CD4-positive, CD25-positive, alpha-beta regulatory T cell (primary cell): ENCODE measurements around the gene TMEM127. TPM values are rescaled to one million over a fixed set of nuclear protein-coding genes. Genes with fewer than 3 reads are reported as not detected.
"Not testable (repeated sequence)": the region's sequence is repeated elsewhere in the genome, so short reads cannot be mapped to it uniquely, and the experiment has no call there.

Source experiments
- ATAC-seq, 2 donors: fragments of 150-1000 bp; cut with Tn5 transposase; one replicate each; pipeline ENCODE4 v1.10.0; 2021; ENCODE audit warnings: low read depth in 2 of 2, moderate number of reproducible peaks in 2 of 2, moderate library complexity in 1 of 2
- DNase-seq, 3 donors: peaks; one replicate each; pipeline versions ENCODE4 v3.0.0 to v3.0.0-alpha.2; 2012 to 2022; ENCODE audit warnings: mixed read lengths in 1 of 3
- H3K27ac ChIP-seq: one replicate; pipeline ENCODE4 v1.7.0; 2013; ENCODE audit warnings: mild to moderate bottlenecking, low read length; ENCODE audit not compliant: insufficient read depth, poor library complexity, severe bottlenecking
- H3K27me3 ChIP-seq: one replicate; pipeline ENCODE4 v1.7.0; 2013; ENCODE audit warnings: low read length; ENCODE audit not compliant: control insufficient read depth, insufficient read depth
- H3K36me3 ChIP-seq: one replicate; pipeline ENCODE4 v1.7.0; 2013; ENCODE audit warnings: mild to moderate bottlenecking, low read length, moderate library complexity; ENCODE audit not compliant: control insufficient read depth, insufficient read depth
- H3K4me1 ChIP-seq: 2 replicates; pipeline ENCODE4 v1.7.0; 2013; ENCODE audit warnings: mild to moderate bottlenecking, low read length; ENCODE audit not compliant: insufficient read depth, control insufficient read depth, poor library complexity, severe bottlenecking
- H3K4me3 ChIP-seq: one replicate; pipeline ENCODE4 v1.7.0; 2013; ENCODE audit warnings: low read depth, mild to moderate bottlenecking, low read length, moderate library complexity
- H3K9me3 ChIP-seq, 2 experiments: 1 replicate in 1 of 2; 2 replicates in 1 of 2; pipeline ENCODE4 v1.7.0; 2013; ENCODE audit warnings: low read length in 2 of 2, mild to moderate bottlenecking in 1 of 2, moderate library complexity in 1 of 2; ENCODE audit not compliant: control insufficient read depth in 2 of 2
- H3K27ac Mint-ChIP-seq, 3 donors: one replicate each; pipeline ENCODE4 v1.8.0; 2020 to 2022; ENCODE audit warnings: mild to moderate bottlenecking in 3 of 3, mixed read lengths in 3 of 3, moderate library complexity in 2 of 3
- H3K27me3 Mint-ChIP-seq: one replicate; pipeline ENCODE4 v1.8.0; 2022; ENCODE audit warnings: mild to moderate bottlenecking, mixed read lengths
- H3K36me3 Mint-ChIP-seq: one replicate; pipeline ENCODE4 v1.8.0; 2020; ENCODE audit warnings: mixed read lengths
- H3K4me1 Mint-ChIP-seq, 4 donors: one replicate each; pipeline ENCODE4 v1.8.0; 2020 to 2022; ENCODE audit warnings: mixed read lengths in 4 of 4, mild to moderate bottlenecking in 1 of 4
- H3K4me3 Mint-ChIP-seq, 4 donors: one replicate each; pipeline ENCODE4 v1.8.0; 2020 to 2022; ENCODE audit warnings: mild to moderate bottlenecking in 4 of 4, mixed read lengths in 4 of 4, moderate library complexity in 3 of 4
- H3K9me3 Mint-ChIP-seq, 7 donors: one replicate each; pipeline ENCODE4 v1.8.0; 2020 to 2022; ENCODE audit warnings: mixed read lengths in 7 of 7, mild to moderate bottlenecking in 3 of 7, moderate library complexity in 2 of 7
- polyA plus RNA-seq, 4 donors: library from polyadenylated mRNA; unstranded; fragments of 300-500 nt; fragmentation: Illumina TruSeq; gene quantifications; one replicate each; pipeline ENCODE4 v1.2.3, GENCODE V29; 2021
- total RNA-seq: library from RNA; stranded (reverse); gene quantifications from one replicate; pipeline ENCODE4 v1.2.3, GENCODE V29; 2022

The TMEM127 gene
- total and polyA plus RNA-seq, 5 donors from 2014 or later: 27.6 to 54.3 (median 37.5) TPM

GRCh38 chr2:96261328-96262003, 4.3 kb downstream of the TMEM127 start:
- Mint-ChIP-seq H3K27ac (peak overlapping the region in 2 of 3 donors; percentile 81 to 83), H3K4me1 (peaks cover 21 to 85% (median 54%) of the 10 kb centered on the region in 4 donors), H3K9me3 (no peaks in the 10 kb centered on the region), H3K4me3 (peak overlapping the region in 2 of 4 donors; percentile 41 to 63), H3K36me3 (peaks cover 16% of the 10 kb centered on the region), H3K27me3 (peaks cover 5% of the 10 kb centered on the region)
- Histone ChIP-seq H3K36me3 (peaks cover 43% of the 10 kb centered on the region), H3K27ac (peak overlapping the region; percentile 23), H3K4me3 (no peak overlapping the region), H3K9me3 (no peaks in the 10 kb centered on the region), H3K4me1 (peaks cover 60% of the 10 kb centered on the region), H3K27me3 (no peaks in the 10 kb centered on the region)
- DNase-seq (no peak), ATAC-seq (no peak)

GRCh38 chr2:96260387-96261260, 5.2 kb downstream of the TMEM127 start:
- Mint-ChIP-seq H3K4me3 (peak overlapping the region in 3 of 4 donors; percentile 36 to 65 (median 53)), H3K27me3 (peaks cover 5% of the 10 kb centered on the region), H3K27ac (peak overlapping the region; percentile 81 to 92 (median 83)), H3K9me3 (no peaks in the 10 kb centered on the region), H3K4me1 (peaks cover 22 to 86% (median 54%) of the 10 kb centered on the region in 4 donors), H3K36me3 (peaks cover 16% of the 10 kb centered on the region)
- H3K4me1 ChIP-seq: peaks cover 58% of the 10 kb centered on the region
- H3K27me3 ChIP-seq: no peaks in the 10 kb centered on the region
- H3K36me3 ChIP-seq: peaks cover 47% of the 10 kb centered on the region
- H3K4me3 ChIP-seq: no peak overlapping the region
- peak in 2 of 3 donors; percentile 37 to 61 for DNase-seq
- ATAC-seq: peak; percentile 44 to 45
- H3K9me3 ChIP-seq: no peaks in the 10 kb centered on the region
- peak overlapping the region; percentile 23 for H3K27ac ChIP-seq

GRCh38 chr2:96259497-96259921, 6.3 kb downstream of the TMEM127 start:
- Histone ChIP-seq H3K4me1 (peaks cover 52% of the 10 kb centered on the region), H3K9me3 (no peaks in the 10 kb centered on the region), H3K27ac (no peak overlapping the region), H3K36me3 (peaks cover 58% of the 10 kb centered on the region), H3K27me3 (no peaks in the 10 kb centered on the region), H3K4me3 (no peak overlapping the region)
- H3K27me3 Mint-ChIP-seq: peaks cover 5% of the 10 kb centered on the region
- peaks cover 19 to 87% (median 53%) of the 10 kb centered on the region in 4 donors for H3K4me1 Mint-ChIP-seq
- no peaks in the 10 kb centered on the region for H3K9me3 Mint-ChIP-seq
- H3K27ac Mint-ChIP-seq: peak overlapping the region in 2 of 3 donors; percentile 76 to 80
- ATAC-seq: no peak
- H3K36me3 Mint-ChIP-seq: peaks cover 16% of the 10 kb centered on the region
- H3K4me3 Mint-ChIP-seq: peak overlapping the region; percentile 19 to 75 (median 43)
- peak in 1 of 3 donors; percentile 16 for DNase-seq

GRCh38 chr2:96258166-96259022, 7.4 kb downstream of the TMEM127 start:
- Mint-ChIP-seq H3K36me3 (peaks cover 24% of the 10 kb centered on the region), H3K4me3 (peak overlapping the region in 1 of 4 donors; percentile 24), H3K27me3 (peaks cover 5% of the 10 kb centered on the region), H3K9me3 (no peaks in the 10 kb centered on the region), H3K27ac (peak overlapping the region in 2 of 3 donors; percentile 76 to 80), H3K4me1 (peaks cover 17 to 76% (median 43%) of the 10 kb centered on the region in 4 donors)
- DNase-seq (no peak), ATAC-seq (no peak)
- Histone ChIP-seq H3K36me3 (peaks cover 63% of the 10 kb centered on the region), H3K4me1 (peaks cover 40% of the 10 kb centered on the region), H3K4me3 (no peak overlapping the region), H3K27ac (no peak overlapping the region), H3K9me3 (no peaks in the 10 kb centered on the region), H3K27me3 (no peaks in the 10 kb centered on the region)

- H3K27me3 ChIP-seq, H3K27me3 Mint-ChIP-seq, H3K4me3 ChIP-seq, ATAC-seq, H3K9me3 Mint-ChIP-seq, H3K27ac ChIP-seq, H3K4me3 Mint-ChIP-seq, H3K9me3 ChIP-seq, DNase-seq: not testable (repeated sequence)
- H3K36me3 Mint-ChIP-seq: peaks cover 26% of the 10 kb centered on the region
- peaks cover 17 to 69% (median 40%) of the 10 kb centered on the region in 4 donors for H3K4me1 Mint-ChIP-seq
- Histone ChIP-seq H3K4me1 (peaks cover 35% of the 10 kb centered on the region), H3K36me3 (peaks cover 70% of the 10 kb centered on the region)
- H3K27ac Mint-ChIP-seq: peak overlapping the region in 2 of 3 donors; percentile 55 to 91
Observed at GRCh38 chr2:96257744-96258143, 8.1 kb downstream of the TMEM127 start.

GRCh38 chr2:96256611-96257113, 9.1 kb downstream of the TMEM127 start:
- H3K9me3 ChIP-seq: no peaks in the 10 kb centered on the region
- H3K9me3 Mint-ChIP-seq: no peaks in the 10 kb centered on the region
- no peak for DNase-seq
- H3K27ac ChIP-seq: peak overlapping the region; percentile 42
- peaks cover 12 to 58% (median 34%) of the 10 kb centered on the region in 4 donors for H3K4me1 Mint-ChIP-seq
- ATAC-seq: no peak
- peak overlapping the region in 2 of 4 donors; percentile 11 to 52 for H3K4me3 Mint-ChIP-seq
- H3K36me3 ChIP-seq: peaks cover 78% of the 10 kb centered on the region
- no peaks in the 10 kb centered on the region for H3K27me3 ChIP-seq
- peaks cover 30% of the 10 kb centered on the region for H3K36me3 Mint-ChIP-seq
- peaks cover 28% of the 10 kb centered on the region for H3K4me1 ChIP-seq
- peaks cover 5% of the 10 kb centered on the region for H3K27me3 Mint-ChIP-seq
- H3K4me3 ChIP-seq: no peak overlapping the region
- peak overlapping the region; percentile 82 to 91 (median 89) for H3K27ac Mint-ChIP-seq

GRCh38 chr2:96254571-96254970, 11.2 kb downstream of the TMEM127 start:
- Mint-ChIP-seq H3K4me3 (no peak overlapping the region), H3K4me1 (peaks cover 9 to 38% (median 22%) of the 10 kb centered on the region in 4 donors), H3K9me3 (peaks cover 0 to 1% (median 0%) of the 10 kb centered on the region in 7 donors), H3K27me3 (no peaks in the 10 kb centered on the region), H3K27ac (peak overlapping the region in 1 of 3 donors; percentile 25), H3K36me3 (peaks cover 28% of the 10 kb centered on the region)
- H3K4me3 ChIP-seq: no peak overlapping the region
- peaks cover 67% of the 10 kb centered on the region for H3K36me3 ChIP-seq
- H3K27me3 ChIP-seq: no peaks in the 10 kb centered on the region
- ATAC-seq (no peak), DNase-seq (no peak)
- H3K4me1 ChIP-seq: peaks cover 10% of the 10 kb centered on the region
- H3K9me3 ChIP-seq: no peaks in the 10 kb centered on the region
- H3K27ac ChIP-seq: no peak overlapping the region
